GM12891 (cell line): ENCODE measurements around the gene PRKAR1A.

Experiments
- POLR2A ChIP-seq: IDR thresholded peaks from 2 replicates; pipeline ENCODE4 v1.6.1; 2011; ENCODE audit warnings: low read depth, low read length, control low read depth
- TAF1 ChIP-seq: IDR thresholded peaks from 2 replicates; pipeline ENCODE4 v1.6.1; 2011; ENCODE audit warnings: low read depth, low read length, control low read depth

DNA sequence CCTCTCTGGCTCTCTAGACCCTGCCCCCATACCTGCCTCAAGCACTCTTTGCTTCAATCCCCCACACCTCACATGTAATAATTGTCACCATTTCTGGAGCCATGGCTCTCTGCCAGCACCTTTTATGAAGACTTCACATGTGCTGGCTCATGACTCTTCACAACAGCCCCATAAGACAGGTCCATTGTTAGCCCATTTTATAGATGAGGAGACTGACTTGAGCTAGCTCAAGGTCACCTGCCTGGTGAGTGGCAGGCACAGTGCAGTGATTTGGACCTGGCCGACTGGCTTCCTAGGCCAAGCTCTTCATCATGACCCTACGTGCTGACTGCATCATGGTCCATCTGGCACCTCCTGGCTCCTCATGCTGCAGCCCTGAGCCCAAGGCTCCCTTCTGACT is 63.9 kb downstream of the PRKAR1A start:
- TF ChIP-seq POLR2A = no peak
- TF ChIP-seq TAF1 = no peak
